ENCODE measurements around the gene CNIH3. TPM values are rescaled to one million over a fixed set of nuclear protein-coding genes. Genes with fewer than 3 reads are reported as not detected.

The CNIH3 gene
- total and polyA plus RNA-seq, 7 experiments from 2014 or later = 1.0 to 4.2 (median 2.0) TPM

DNA sequence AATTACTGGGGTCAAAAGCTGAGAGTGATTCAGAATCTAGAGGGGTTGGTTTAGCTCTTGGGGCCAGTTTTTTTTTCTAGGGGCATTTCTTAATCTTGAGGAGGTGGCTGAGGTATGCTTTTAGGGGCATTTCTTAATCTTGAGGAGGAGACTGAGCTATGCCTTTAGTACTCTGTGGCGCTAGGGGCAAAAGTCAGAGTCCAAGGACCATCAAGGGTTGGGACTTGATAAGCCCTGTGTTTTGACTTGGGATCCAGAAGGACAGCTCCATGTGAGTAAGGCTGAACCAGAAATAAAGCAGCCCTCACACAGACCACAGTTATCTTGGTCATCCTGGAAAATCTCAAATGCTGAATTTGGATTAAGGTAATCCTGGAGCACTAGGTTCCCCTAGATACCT is 3.9 kb upstream of the CNIH3 start:
- DNase-seq (no peak), ATAC-seq (no peak)
- Histone ChIP-seq H3K36me3 (ENCODE audit: control insufficient read depth in 2 of 3, insufficient read depth in 3 of 3, low read length in 3 of 3) (no peaks in the 10 kb centered on the region), H3K9me3 (ENCODE audit: control insufficient read depth in 2 of 3, low read length in 3 of 3) (no peaks in the 10 kb centered on the region), H3K4me1 (ENCODE audit: control insufficient read depth in 2 of 2, insufficient read depth in 2 of 2, low read length in 2 of 2) (peaks cover 9 to 10% of the 10 kb centered on the region in 2 donors), H3K27ac (ENCODE audit: low read depth, low read length) (no peak overlapping the region), H3K27me3 (ENCODE audit: control insufficient read depth in 2 of 2, insufficient read depth in 2 of 2, low read length in 2 of 2) (peaks cover 9 to 15% of the 10 kb centered on the region in 2 donors), H3K4me3 (ENCODE audit: low read length) (no peak overlapping the region)
- Mint-ChIP-seq H3K4me3 (no peak overlapping the region), H3K9me3 (peaks cover 0 to 6% (median 0%) of the 10 kb centered on the region in 11 donors), H3K27ac (no peak overlapping the region), H3K27me3 (peaks cover 17 to 81% (median 19%) of the 10 kb centered on the region in 5 donors), H3K4me1 (peaks cover 7 to 14% (median 14%) of the 10 kb centered on the region in 7 donors), H3K36me3 (no peaks in the 10 kb centered on the region)
- POLR2A ChIA-PET = no interaction called here
- intact Hi-C loops (cut with micrococcal nuclease) = no loop called here
- CTCF ChIA-PET = no interaction called here

DNA sequence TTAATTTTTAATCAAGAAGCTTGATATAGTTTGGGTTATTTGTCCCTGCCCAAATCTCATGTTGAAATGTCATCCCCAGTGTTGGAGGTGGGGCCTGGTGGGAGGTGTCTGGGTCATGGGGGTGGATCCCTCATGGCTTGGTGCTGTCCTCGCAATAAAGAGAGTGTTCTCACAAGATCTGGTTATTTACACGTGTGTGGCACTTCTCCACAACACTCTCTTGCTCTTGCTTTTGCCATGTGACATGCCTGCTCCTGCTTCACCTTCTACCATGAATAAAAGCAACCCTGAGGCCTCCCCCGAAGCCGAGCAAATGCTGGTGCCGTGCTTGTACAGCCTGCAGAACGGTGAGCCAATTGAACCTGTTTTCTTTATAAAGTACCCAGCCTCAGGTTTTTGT is 2.6 kb upstream of the CNIH3 start:
- no peak overlapping the region for H3K27ac Mint-ChIP-seq
- ATAC-seq = no peak
- no peak overlapping the region for H3K4me3 Mint-ChIP-seq
- peaks cover 10 to 27% (median 24%) of the 10 kb centered on the region in 7 donors for H3K4me1 Mint-ChIP-seq
- H3K36me3 Mint-ChIP-seq = peaks cover 0 to 2% (median 0%) of the 10 kb centered on the region in 5 donors
- intact Hi-C loops (cut with micrococcal nuclease) = no loop called here
- Histone ChIP-seq H3K9me3 (ENCODE audit: control insufficient read depth in 2 of 3, low read length in 3 of 3) (no peaks in the 10 kb centered on the region), H3K4me3 (ENCODE audit: low read length) (no peak overlapping the region), H3K27me3 (ENCODE audit: control insufficient read depth in 2 of 2, insufficient read depth in 2 of 2, low read length in 2 of 2) (peaks cover 17 to 22% of the 10 kb centered on the region in 2 donors), H3K36me3 (ENCODE audit: control insufficient read depth in 2 of 3, insufficient read depth in 3 of 3, low read length in 3 of 3) (no peaks in the 10 kb centered on the region), H3K4me1 (ENCODE audit: control insufficient read depth in 2 of 2, insufficient read depth in 2 of 2, low read length in 2 of 2) (peaks cover 10 to 17% of the 10 kb centered on the region in 2 donors), H3K27ac (ENCODE audit: low read depth, low read length) (no peak overlapping the region)
- DNase-seq = no peak
- POLR2A ChIA-PET = no interaction called here
- peaks cover 29 to 83% (median 31%) of the 10 kb centered on the region in 5 donors for H3K27me3 Mint-ChIP-seq
- H3K9me3 Mint-ChIP-seq = peaks cover 0 to 7% (median 0%) of the 10 kb centered on the region in 11 donors
- CTCF ChIA-PET = interaction anchor here (0.8 kb wide), 1 partner anchor 564 kb away, joined by 3 read pairs; no protein-coding TSS in a partner anchor

DNA sequence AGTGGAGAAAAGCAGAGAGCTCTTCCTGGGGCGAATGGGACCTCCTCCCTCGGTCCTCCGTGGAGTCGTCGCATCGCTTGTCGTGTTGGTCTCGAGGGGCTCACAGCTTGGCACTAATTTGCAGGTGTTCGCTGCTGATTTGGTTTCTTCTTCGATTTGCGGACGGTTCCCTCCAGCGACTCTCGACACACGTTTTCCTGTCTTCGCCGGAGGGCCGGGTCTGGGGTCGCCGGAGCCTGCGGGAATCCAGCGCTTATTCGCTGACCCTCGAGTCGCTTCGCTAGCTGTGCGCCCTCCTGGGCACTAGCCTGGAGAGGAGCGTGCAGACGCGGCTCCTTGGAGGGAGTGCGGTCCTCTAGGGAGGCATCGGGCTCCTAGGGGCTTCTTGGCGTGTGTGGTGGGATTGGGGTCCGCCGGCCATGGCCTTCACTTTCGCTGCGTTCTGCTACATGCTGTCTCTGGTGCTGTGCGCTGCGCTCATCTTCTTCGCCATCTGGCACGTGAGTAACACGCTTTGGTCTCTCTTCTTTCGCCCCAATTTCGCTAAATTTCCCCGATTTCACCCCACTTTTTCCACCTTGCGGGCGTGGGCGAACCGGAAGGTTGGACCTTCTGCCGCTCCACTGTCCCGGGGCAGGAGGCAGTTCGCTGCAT is 766 bp downstream of the CNIH3 start:
- CTCF ChIA-PET = no interaction called here
- Histone ChIP-seq H3K4me1 (ENCODE audit: control insufficient read depth in 2 of 2, insufficient read depth in 2 of 2, low read length in 2 of 2) (peaks cover 10 to 17% of the 10 kb centered on the region in 2 donors), H3K27me3 (ENCODE audit: control insufficient read depth in 2 of 2, insufficient read depth in 2 of 2, low read length in 2 of 2) (peaks cover 17 to 22% of the 10 kb centered on the region in 2 donors), H3K27ac (ENCODE audit: low read depth, low read length) (no peak overlapping the region), H3K4me3 (ENCODE audit: low read length) (peak overlapping the region; percentile 44), H3K36me3 (ENCODE audit: control insufficient read depth in 2 of 3, insufficient read depth in 3 of 3, low read length in 3 of 3) (no peaks in the 10 kb centered on the region), H3K9me3 (ENCODE audit: control insufficient read depth in 2 of 3, low read length in 3 of 3) (peaks cover 0 to 7% (median 0%) of the 10 kb centered on the region in 3 experiments)
- Mint-ChIP-seq H3K9me3 (peaks cover 0 to 8% (median 6%) of the 10 kb centered on the region in 11 donors), H3K4me3 (peak overlapping the region; percentile 60 to 85 (median 69)), H3K27me3 (peaks cover 56 to 83% (median 58%) of the 10 kb centered on the region in 5 donors), H3K27ac (peak overlapping the region in 3 of 9 donors; percentile 16 to 77 (median 46)), H3K4me1 (peaks cover 13 to 34% (median 26%) of the 10 kb centered on the region in 7 donors), H3K36me3 (peaks cover 0 to 9% (median 2%) of the 10 kb centered on the region in 5 donors)
- DNase-seq (no peak), ATAC-seq (peak; percentile 20)
- POLR2A ChIA-PET = interaction anchor here (0.7 kb wide), 1 partner anchor 19 kb away, joined by 3 read pairs; no protein-coding TSS in a partner anchor
- intact Hi-C loops (cut with micrococcal nuclease) = loop anchor here in 1 of 2 donors (1.0 to 5.0 kb wide), 2 partner anchors 7 to 105 kb away; no protein-coding TSS in a partner anchor

DNA sequence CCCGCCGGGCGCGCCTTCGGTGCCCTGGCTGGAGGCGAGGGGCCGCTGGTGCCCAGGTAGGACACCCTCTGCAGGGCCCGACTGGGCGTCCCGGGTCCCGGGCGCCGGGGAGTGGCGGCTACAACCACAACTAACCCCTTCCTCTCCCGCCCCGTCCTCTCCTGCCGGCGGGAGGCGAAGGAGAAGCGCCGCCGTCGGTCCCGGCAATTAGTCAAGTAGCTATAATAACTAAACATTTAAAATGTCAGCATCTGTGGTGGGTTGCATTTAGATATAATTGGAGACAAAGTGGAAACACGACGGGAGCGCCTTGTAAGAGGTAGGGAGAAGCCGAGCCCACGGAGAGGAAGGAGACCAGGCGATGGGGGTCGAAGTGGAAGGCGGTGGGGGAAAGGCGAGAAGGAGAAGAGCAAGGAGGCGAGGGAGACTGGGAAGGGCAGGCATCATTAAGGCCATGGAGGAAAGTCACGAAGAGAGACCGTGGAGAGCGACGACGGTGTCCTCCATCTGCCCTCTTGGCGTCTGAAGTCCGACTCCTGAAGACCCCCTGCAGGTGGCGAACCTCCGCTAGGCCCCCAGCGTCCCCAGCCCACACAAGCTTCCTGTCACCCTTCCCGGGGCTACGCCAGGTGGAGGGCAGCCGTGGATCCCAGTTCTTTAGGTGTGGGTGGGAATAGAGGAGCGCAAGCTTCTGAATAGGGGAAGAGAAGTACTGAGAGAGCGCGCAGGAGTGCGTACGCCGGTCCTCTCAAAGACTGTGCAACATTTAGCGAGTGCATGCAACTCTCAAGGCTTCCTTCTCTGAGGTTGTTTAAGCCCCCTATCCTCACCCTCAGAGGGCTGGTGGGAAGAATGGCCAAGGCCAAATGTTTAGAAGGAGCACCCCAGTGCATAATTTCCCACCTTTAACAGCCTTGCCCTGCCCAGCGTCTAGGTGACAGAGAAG is 1.6 kb downstream of the CNIH3 start:
- intact Hi-C loops (cut with micrococcal nuclease) = loop anchor here in 1 of 2 donors (5.0 kb wide), 1 partner anchor 105 kb away; no protein-coding TSS in a partner anchor
- Histone ChIP-seq H3K4me3 (ENCODE audit: low read length) (peak overlapping the region; percentile 44), H3K27ac (ENCODE audit: low read depth, low read length) (no peak overlapping the region), H3K4me1 (ENCODE audit: control insufficient read depth in 2 of 2, insufficient read depth in 2 of 2, low read length in 2 of 2) (peaks cover 12 to 17% of the 10 kb centered on the region in 2 donors), H3K27me3 (ENCODE audit: control insufficient read depth in 2 of 2, insufficient read depth in 2 of 2, low read length in 2 of 2) (peaks cover 17 to 22% of the 10 kb centered on the region in 2 donors), H3K36me3 (ENCODE audit: control insufficient read depth in 2 of 3, insufficient read depth in 3 of 3, low read length in 3 of 3) (no peaks in the 10 kb centered on the region), H3K9me3 (ENCODE audit: control insufficient read depth in 2 of 3, low read length in 3 of 3) (peaks cover 0 to 11% (median 0%) of the 10 kb centered on the region in 3 experiments)
- Mint-ChIP-seq H3K27ac (peak overlapping the region in 2 of 9 donors; percentile 30 to 77), H3K4me3 (peak overlapping the region; percentile 8 to 85 (median 68)), H3K36me3 (peaks cover 0 to 15% (median 5%) of the 10 kb centered on the region in 5 donors), H3K4me1 (peaks cover 13 to 41% (median 26%) of the 10 kb centered on the region in 7 donors), H3K27me3 (peaks cover 63 to 80% (median 66%) of the 10 kb centered on the region in 5 donors), H3K9me3 (peaks cover 0 to 14% (median 12%) of the 10 kb centered on the region in 11 donors)
- ATAC-seq (no peak), DNase-seq (no peak)
- POLR2A ChIA-PET = no interaction called here
- CTCF ChIA-PET = no interaction called here

DNA sequence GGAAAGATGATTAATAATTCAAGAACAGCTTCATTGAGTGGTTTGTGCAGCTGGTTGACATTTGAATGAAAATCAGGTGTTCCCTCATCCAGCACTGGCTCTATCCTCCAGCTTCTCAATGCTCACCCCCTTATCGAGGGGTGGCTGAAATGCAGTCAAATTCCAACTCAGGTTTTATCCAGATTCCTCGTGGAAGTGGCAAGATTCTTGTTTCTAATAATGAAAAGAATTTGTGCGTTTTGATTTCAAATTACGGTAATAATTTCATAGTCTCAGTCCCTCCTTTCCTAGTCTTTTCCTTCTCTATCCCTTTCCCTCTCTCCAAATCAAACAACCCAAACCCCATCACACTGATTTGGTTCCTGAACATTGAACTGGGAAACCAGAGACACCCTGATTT is 3.1 kb downstream of the CNIH3 start:
- peaks cover 5 to 23% (median 7%) of the 10 kb centered on the region in 5 donors for H3K36me3 Mint-ChIP-seq
- H3K4me3 Mint-ChIP-seq = no peak overlapping the region
- peaks cover 17 to 20% of the 10 kb centered on the region in 2 donors for H3K27me3 ChIP-seq (ENCODE audit: control insufficient read depth in 2 of 2, insufficient read depth in 2 of 2, low read length in 2 of 2)
- peaks cover 25 to 27% of the 10 kb centered on the region in 2 donors for H3K4me1 ChIP-seq (ENCODE audit: control insufficient read depth in 2 of 2, insufficient read depth in 2 of 2, low read length in 2 of 2)
- H3K27ac Mint-ChIP-seq = peak overlapping the region in 2 of 9 donors; percentile 26 to 32
- H3K4me1 Mint-ChIP-seq = peaks cover 26 to 56% (median 41%) of the 10 kb centered on the region in 7 donors
- H3K4me3 ChIP-seq (ENCODE audit: low read length) = no peak overlapping the region
- peaks cover 0 to 20% (median 13%) of the 10 kb centered on the region in 11 donors for H3K9me3 Mint-ChIP-seq
- POLR2A ChIA-PET = no interaction called here
- intact Hi-C loops (cut with micrococcal nuclease) = loop anchor here in 1 of 2 donors (5.0 kb wide), 1 partner anchor 107 kb away; no protein-coding TSS in a partner anchor
- H3K36me3 ChIP-seq (ENCODE audit: control insufficient read depth in 2 of 3, insufficient read depth in 3 of 3, low read length in 3 of 3) = no peaks in the 10 kb centered on the region
- DNase-seq = no peak
- peaks cover 0 to 11% (median 0%) of the 10 kb centered on the region in 3 experiments for H3K9me3 ChIP-seq (ENCODE audit: control insufficient read depth in 2 of 3, low read length in 3 of 3)
- ATAC-seq = no peak
- peaks cover 70 to 78% (median 71%) of the 10 kb centered on the region in 5 donors for H3K27me3 Mint-ChIP-seq
- CTCF ChIA-PET = no interaction called here
- no peak overlapping the region for H3K27ac ChIP-seq (ENCODE audit: low read depth, low read length)

DNA sequence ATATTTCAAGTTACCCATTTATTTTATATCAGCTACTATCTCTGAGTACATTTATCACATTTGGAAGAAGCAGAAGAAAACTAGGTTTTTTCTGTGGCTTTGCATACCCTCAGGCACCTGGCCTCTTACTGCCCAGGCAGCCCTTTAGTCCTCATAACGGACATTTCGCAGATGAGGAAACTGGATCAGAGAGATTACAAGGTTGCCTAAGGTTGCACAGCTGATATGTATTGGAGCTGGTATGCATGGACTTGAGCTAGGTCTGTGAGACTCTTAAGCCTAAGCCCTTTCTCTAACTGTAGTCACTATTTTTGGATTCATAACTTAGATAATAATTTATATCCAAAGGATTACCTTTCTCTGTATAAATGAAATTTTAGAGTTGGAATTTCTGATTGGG is 4.0 kb downstream of the CNIH3 start:
- H3K27ac ChIP-seq (ENCODE audit: low read depth, low read length) = no peak overlapping the region
- peaks cover 34 to 35% of the 10 kb centered on the region in 2 donors for H3K4me1 ChIP-seq (ENCODE audit: control insufficient read depth in 2 of 2, insufficient read depth in 2 of 2, low read length in 2 of 2)
- DNase-seq = no peak
- H3K4me1 Mint-ChIP-seq = peaks cover 34 to 65% (median 49%) of the 10 kb centered on the region in 7 donors
- H3K4me3 ChIP-seq (ENCODE audit: low read length) = no peak overlapping the region
- ATAC-seq = no peak
- peaks cover 15 to 20% of the 10 kb centered on the region in 2 donors for H3K27me3 ChIP-seq (ENCODE audit: control insufficient read depth in 2 of 2, insufficient read depth in 2 of 2, low read length in 2 of 2)
- no peaks in the 10 kb centered on the region for H3K36me3 ChIP-seq (ENCODE audit: control insufficient read depth in 2 of 3, insufficient read depth in 3 of 3, low read length in 3 of 3)
- POLR2A ChIA-PET = no interaction called here
- intact Hi-C loops (cut with micrococcal nuclease) = loop anchor here (5.0 to 10.0 kb wide), 8 partner anchors 78 to 1908 kb away; partner anchors contain the start of genes AIDA (in 1 of the 2), BROX (in 1 of the 2), CAPN2 (in 1 of the 2) and CNIH4 (in 1 of the 2)
- H3K4me3 Mint-ChIP-seq = no peak overlapping the region
- H3K9me3 Mint-ChIP-seq = peaks cover 0 to 20% (median 13%) of the 10 kb centered on the region in 11 donors
- H3K36me3 Mint-ChIP-seq = peaks cover 5 to 23% (median 7%) of the 10 kb centered on the region in 5 donors
- H3K9me3 ChIP-seq (ENCODE audit: control insufficient read depth in 2 of 3, low read length in 3 of 3) = peaks cover 0 to 11% (median 0%) of the 10 kb centered on the region in 3 experiments
- no peak overlapping the region for H3K27ac Mint-ChIP-seq
- CTCF ChIA-PET = no interaction called here
- peaks cover 64 to 75% (median 67%) of the 10 kb centered on the region in 5 donors for H3K27me3 Mint-ChIP-seq
